ENCODE measurements around the gene ENG.
A peak's percentile ranks its signal among the peaks of the same experiment; 100 is the strongest.

The ENG gene

GRCh38 chr9:127862075-127863011 lies 7.9 kb upstream of the ENG start:
- Histone ChIP-seq H3K27ac (ENCODE audit: low read depth, low read length) (no peak overlapping the region), H3K36me3 (ENCODE audit: insufficient read depth, low read length) (no peaks in the 10 kb centered on the region), H3K4me3 (ENCODE audit: low read depth, low read length) (no peak overlapping the region), H3K4me1 (ENCODE audit: control insufficient read depth, insufficient read depth, low read length, unreplicated experiment) (peaks cover 10% of the 10 kb centered on the region), H3K27me3 (ENCODE audit: insufficient read depth, low read length) (no peaks in the 10 kb centered on the region), H3K79me2 (ENCODE audit: control insufficient read depth, insufficient read depth, low read length, unreplicated experiment) (no peaks in the 10 kb centered on the region), H2AFZ (ENCODE audit: low read length, unreplicated experiment) (no peak overlapping the region)

GRCh38 chr9:127860779-127861178 lies 6.3 kb upstream of the ENG start:
- no peak overlapping the region for H3K4me3 ChIP-seq (ENCODE audit: low read depth, low read length)
- no peaks in the 10 kb centered on the region for H3K36me3 ChIP-seq (ENCODE audit: insufficient read depth, low read length)
- H3K27me3 ChIP-seq (ENCODE audit: insufficient read depth, low read length): no peaks in the 10 kb centered on the region
- H3K79me2 ChIP-seq (ENCODE audit: control insufficient read depth, insufficient read depth, low read length, unreplicated experiment): no peaks in the 10 kb centered on the region
- no peak overlapping the region for H2AFZ ChIP-seq (ENCODE audit: low read length, unreplicated experiment)
- no peak overlapping the region for H3K27ac ChIP-seq (ENCODE audit: low read depth, low read length)
- peaks cover 10% of the 10 kb centered on the region for H3K4me1 ChIP-seq (ENCODE audit: control insufficient read depth, insufficient read depth, low read length, unreplicated experiment)

- Histone ChIP-seq H3K4me1 (ENCODE audit: control insufficient read depth, insufficient read depth, low read length, unreplicated experiment) (peaks cover 10% of the 10 kb centered on the region), H3K79me2 (ENCODE audit: control insufficient read depth, insufficient read depth, low read length, unreplicated experiment) (peaks cover under 1% of the 10 kb centered on the region), H3K27me3 (ENCODE audit: insufficient read depth, low read length) (no peaks in the 10 kb centered on the region), H3K36me3 (ENCODE audit: insufficient read depth, low read length) (no peaks in the 10 kb centered on the region), H2AFZ (ENCODE audit: low read length, unreplicated experiment) (no peak overlapping the region), H3K4me3 (ENCODE audit: low read depth, low read length) (no peak overlapping the region), H3K27ac (ENCODE audit: low read depth, low read length) (no peak overlapping the region)
Measured at GRCh38 chr9:127860260-127860659, 5.8 kb upstream of the ENG start.

GRCh38 chr9:127858041-127858512 lies 3.6 kb upstream of the ENG start:
- Histone ChIP-seq H2AFZ (ENCODE audit: low read length, unreplicated experiment) (no peak overlapping the region), H3K4me1 (ENCODE audit: control insufficient read depth, insufficient read depth, low read length, unreplicated experiment) (peaks cover 11% of the 10 kb centered on the region), H3K4me3 (ENCODE audit: low read depth, low read length) (no peak overlapping the region), H3K27me3 (ENCODE audit: insufficient read depth, low read length) (no peaks in the 10 kb centered on the region), H3K27ac (ENCODE audit: low read depth, low read length) (no peak overlapping the region), H3K79me2 (ENCODE audit: control insufficient read depth, insufficient read depth, low read length, unreplicated experiment) (peaks cover 22% of the 10 kb centered on the region), H3K36me3 (ENCODE audit: insufficient read depth, low read length) (no peaks in the 10 kb centered on the region)

GRCh38 chr9:127857278-127857677 lies 2.8 kb upstream of the ENG start:
- Histone ChIP-seq H3K27ac (ENCODE audit: low read depth, low read length) (no peak overlapping the region), H3K36me3 (ENCODE audit: insufficient read depth, low read length) (peaks cover 7% of the 10 kb centered on the region; the same call in 1 of the 2 replicates), H3K27me3 (ENCODE audit: insufficient read depth, low read length) (no peaks in the 10 kb centered on the region), H2AFZ (ENCODE audit: low read length, unreplicated experiment) (no peak overlapping the region), H3K4me1 (ENCODE audit: control insufficient read depth, insufficient read depth, low read length, unreplicated experiment) (peaks cover 19% of the 10 kb centered on the region), H3K79me2 (ENCODE audit: control insufficient read depth, insufficient read depth, low read length, unreplicated experiment) (peaks cover 30% of the 10 kb centered on the region), H3K4me3 (ENCODE audit: low read depth, low read length) (no peak overlapping the region)

GRCh38 chr9:127856729-127857116 lies 2.3 kb upstream of the ENG start:
- Histone ChIP-seq H3K4me1 (ENCODE audit: control insufficient read depth, insufficient read depth, low read length, unreplicated experiment) (peaks cover 21% of the 10 kb centered on the region), H3K27ac (ENCODE audit: low read depth, low read length) (no peak overlapping the region), H2AFZ (ENCODE audit: low read length, unreplicated experiment) (no peak overlapping the region), H3K4me3 (ENCODE audit: low read depth, low read length) (no peak overlapping the region), H3K27me3 (ENCODE audit: insufficient read depth, low read length) (no peaks in the 10 kb centered on the region), H3K79me2 (ENCODE audit: control insufficient read depth, insufficient read depth, low read length, unreplicated experiment) (peaks cover 36% of the 10 kb centered on the region), H3K36me3 (ENCODE audit: insufficient read depth, low read length) (peaks cover 8% of the 10 kb centered on the region; the same call in 1 of the 2 replicates)

GRCh38 chr9:127856094-127856728 lies 1.8 kb upstream of the ENG start:
- no peak overlapping the region for H3K27ac ChIP-seq (ENCODE audit: low read depth, low read length)
- peaks cover 8% of the 10 kb centered on the region; the same call in 1 of the 2 replicates for H3K36me3 ChIP-seq (ENCODE audit: insufficient read depth, low read length)
- peaks cover 21% of the 10 kb centered on the region for H3K4me1 ChIP-seq (ENCODE audit: control insufficient read depth, insufficient read depth, low read length, unreplicated experiment)
- H3K79me2 ChIP-seq (ENCODE audit: control insufficient read depth, insufficient read depth, low read length, unreplicated experiment): peaks cover 41% of the 10 kb centered on the region
- no peaks in the 10 kb centered on the region for H3K27me3 ChIP-seq (ENCODE audit: insufficient read depth, low read length)
- H3K4me3 ChIP-seq (ENCODE audit: low read depth, low read length): no peak overlapping the region
- no peak overlapping the region for H2AFZ ChIP-seq (ENCODE audit: low read length, unreplicated experiment)

- Histone ChIP-seq H3K4me1 (ENCODE audit: control insufficient read depth, insufficient read depth, low read length, unreplicated experiment) (peaks cover 21% of the 10 kb centered on the region), H3K36me3 (ENCODE audit: insufficient read depth, low read length) (peaks cover 14% of the 10 kb centered on the region), H3K4me3 (ENCODE audit: low read depth, low read length) (no peak overlapping the region), H2AFZ (ENCODE audit: low read length, unreplicated experiment) (no peak overlapping the region), H3K79me2 (ENCODE audit: control insufficient read depth, insufficient read depth, low read length, unreplicated experiment) (peaks cover 48% of the 10 kb centered on the region), H3K27ac (ENCODE audit: low read depth, low read length) (no peak overlapping the region), H3K27me3 (ENCODE audit: insufficient read depth, low read length) (no peaks in the 10 kb centered on the region)
Measured at GRCh38 chr9:127855522-127855921, 1.1 kb upstream of the ENG start.

GRCh38 chr9:127854960-127855359 lies 502 bp upstream of the ENG start:
- peaks cover 21% of the 10 kb centered on the region for H3K4me1 ChIP-seq (ENCODE audit: control insufficient read depth, insufficient read depth, low read length, unreplicated experiment)
- no peak overlapping the region for H2AFZ ChIP-seq (ENCODE audit: low read length, unreplicated experiment)
- peak overlapping the region; percentile 49 for H3K27ac ChIP-seq (ENCODE audit: low read depth, low read length)
- H3K27me3 ChIP-seq (ENCODE audit: insufficient read depth, low read length): no peaks in the 10 kb centered on the region
- H3K36me3 ChIP-seq (ENCODE audit: insufficient read depth, low read length): peaks cover 20% of the 10 kb centered on the region
- peak overlapping the region; percentile 96 for H3K4me3 ChIP-seq (ENCODE audit: low read depth, low read length)
- H3K79me2 ChIP-seq (ENCODE audit: control insufficient read depth, insufficient read depth, low read length, unreplicated experiment): peaks cover 53% of the 10 kb centered on the region

- no peak overlapping the region for H2AFZ ChIP-seq (ENCODE audit: low read length, unreplicated experiment)
Measured at GRCh38 chr9:127853312-127854183, 910 bp downstream of the ENG start.

More at GRCh38 chr9:127853312-127854183, 910 bp downstream of the ENG start:
- Histone ChIP-seq H3K4me1 (ENCODE audit: control insufficient read depth, insufficient read depth, low read length, unreplicated experiment) (peaks cover 21% of the 10 kb centered on the region), H3K36me3 (ENCODE audit: insufficient read depth, low read length) (peaks cover 34% of the 10 kb centered on the region), H3K4me3 (ENCODE audit: low read depth, low read length) (peak overlapping the region; percentile 96), H3K27ac (ENCODE audit: low read depth, low read length) (peak overlapping the region; percentile 49), H3K27me3 (ENCODE audit: insufficient read depth, low read length) (no peaks in the 10 kb centered on the region), H3K79me2 (ENCODE audit: control insufficient read depth, insufficient read depth, low read length, unreplicated experiment) (peaks cover 68% of the 10 kb centered on the region)
